Stimulated activated CD4-positive, alpha-beta T cell treated with anti-CD3 and anti-CD28 coated beads, Interleukin-1b, Interleukin-23, amount 100 ng/mL, for 1 hour (primary cell): ENCODE data around the gene CCDC187.

Experiments
- DNase-seq, 2 donors: peaks; one replicate each; pipeline ENCODE4 v3.0.0-alpha.2; 2020; ENCODE audit warnings: low read depth in 2 of 2

CCDC187 gene

GRCh38 chr9:136225748-136226679 is 77.9 kb downstream of the CCDC187 start:
- DNase-seq: peak; percentile 22 to 43

GRCh38 chr9:136225366-136225747 is 78.5 kb downstream of the CCDC187 start:
- DNase-seq: no peak

DNA sequence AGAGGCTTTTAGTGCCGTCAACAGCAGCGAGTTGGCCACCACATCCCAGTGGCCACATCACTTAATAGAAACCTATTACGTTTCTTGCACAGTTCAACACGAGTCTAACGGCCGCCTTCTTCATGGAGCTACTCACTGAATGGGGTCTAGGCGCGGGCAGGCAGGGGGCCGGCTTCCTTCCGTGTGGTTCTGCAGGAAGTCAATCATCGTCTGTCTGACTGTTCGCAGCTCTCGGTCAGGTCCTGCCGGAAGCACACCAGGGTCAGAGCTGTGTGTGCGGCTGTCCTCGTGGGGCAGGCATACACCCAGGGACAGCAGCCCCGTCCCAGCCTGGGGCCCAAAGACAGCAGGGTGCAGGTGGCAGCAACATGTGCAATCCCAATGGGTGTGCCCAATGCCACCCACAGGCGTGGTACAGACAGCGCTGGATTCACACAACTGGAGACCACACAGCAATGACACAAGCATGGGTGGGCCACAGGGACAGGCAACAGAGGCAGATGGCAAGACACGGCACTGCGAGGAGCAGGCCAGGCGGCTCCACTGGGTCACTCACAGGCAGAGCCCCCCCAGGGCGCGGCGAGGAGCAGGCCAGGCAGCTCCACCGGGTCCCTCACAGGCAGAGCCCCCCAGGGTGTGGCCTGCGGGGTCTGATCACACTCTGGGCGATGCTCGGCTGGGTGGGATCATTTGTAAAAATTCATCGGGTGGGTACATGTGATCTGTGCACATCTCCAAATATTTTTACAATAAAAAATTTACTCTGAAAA is 79.8 kb downstream of the CCDC187 start:
- no peak for DNase-seq

DNA sequence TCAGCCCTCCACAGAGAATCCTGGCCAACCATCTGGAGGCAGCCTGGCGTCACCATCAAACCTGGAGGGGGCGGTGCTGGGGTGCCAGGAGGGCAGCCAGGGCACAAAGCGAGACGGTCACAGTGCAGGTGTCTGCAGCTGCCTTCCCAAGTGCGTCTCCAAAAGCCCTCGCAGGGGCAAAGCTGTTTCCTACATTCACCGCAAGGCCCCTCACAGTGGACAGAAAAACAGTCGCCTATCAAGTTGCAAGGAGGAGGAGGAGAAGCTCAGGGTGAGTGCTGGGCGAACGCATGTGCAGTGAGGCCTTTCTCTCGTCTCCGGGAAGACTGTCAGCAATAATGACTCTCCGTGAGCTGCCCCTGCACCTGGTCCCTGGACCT is 81.0 kb downstream of the CCDC187 start:
- no peak for DNase-seq

- DNase-seq: no peak
Observed at GRCh38 chr9:136222166-136222905, 81.6 kb downstream of the CCDC187 start.

GRCh38 chr9:136220017-136220729 is 83.7 kb downstream of the CCDC187 start:
- no peak for DNase-seq

GRCh38 chr9:136219276-136219675 is 84.6 kb downstream of the CCDC187 start:
- DNase-seq: no peak

DNA sequence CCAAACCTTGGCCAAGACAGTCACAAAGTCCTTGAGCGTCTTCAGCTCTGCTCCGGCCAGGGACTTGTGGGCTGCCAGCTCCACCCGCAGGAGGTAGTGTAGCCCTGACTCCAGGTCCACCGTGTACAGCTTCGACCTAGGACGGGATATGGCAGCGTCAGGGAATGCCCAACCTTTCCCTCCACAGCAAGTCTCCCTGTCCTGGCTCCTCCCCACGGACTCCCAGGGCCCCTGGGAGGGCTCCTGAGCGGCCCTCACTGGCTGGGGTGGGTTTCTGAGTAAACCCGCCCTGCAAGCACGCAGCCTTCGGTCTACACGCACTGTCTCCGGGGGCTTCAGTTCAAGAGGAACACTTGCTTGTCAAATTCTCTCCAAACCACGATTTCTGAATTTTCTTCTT is 85.2 kb downstream of the CCDC187 start:
- no peak for DNase-seq

DNA sequence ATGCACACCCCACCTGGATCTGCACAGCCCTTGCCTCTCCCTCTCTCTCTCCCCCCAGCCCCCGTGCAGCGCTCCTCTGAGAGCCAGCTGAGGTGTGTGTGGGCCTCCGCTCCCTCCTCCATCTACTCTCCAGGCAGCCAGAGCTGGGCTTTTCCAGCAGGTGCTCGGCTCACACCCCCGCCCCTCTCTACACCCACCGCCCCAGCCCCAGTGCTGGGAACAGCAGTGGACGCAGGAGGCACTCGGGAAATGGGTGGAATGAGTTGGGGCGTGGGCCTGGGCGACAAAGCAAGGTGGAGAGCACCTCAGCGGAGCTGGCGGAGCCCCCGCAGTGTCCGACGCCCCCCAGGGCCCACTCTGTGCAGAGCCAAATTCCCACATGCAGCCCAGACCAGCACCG is 85.6 kb downstream of the CCDC187 start:
- DNase-seq: no peak

DNA sequence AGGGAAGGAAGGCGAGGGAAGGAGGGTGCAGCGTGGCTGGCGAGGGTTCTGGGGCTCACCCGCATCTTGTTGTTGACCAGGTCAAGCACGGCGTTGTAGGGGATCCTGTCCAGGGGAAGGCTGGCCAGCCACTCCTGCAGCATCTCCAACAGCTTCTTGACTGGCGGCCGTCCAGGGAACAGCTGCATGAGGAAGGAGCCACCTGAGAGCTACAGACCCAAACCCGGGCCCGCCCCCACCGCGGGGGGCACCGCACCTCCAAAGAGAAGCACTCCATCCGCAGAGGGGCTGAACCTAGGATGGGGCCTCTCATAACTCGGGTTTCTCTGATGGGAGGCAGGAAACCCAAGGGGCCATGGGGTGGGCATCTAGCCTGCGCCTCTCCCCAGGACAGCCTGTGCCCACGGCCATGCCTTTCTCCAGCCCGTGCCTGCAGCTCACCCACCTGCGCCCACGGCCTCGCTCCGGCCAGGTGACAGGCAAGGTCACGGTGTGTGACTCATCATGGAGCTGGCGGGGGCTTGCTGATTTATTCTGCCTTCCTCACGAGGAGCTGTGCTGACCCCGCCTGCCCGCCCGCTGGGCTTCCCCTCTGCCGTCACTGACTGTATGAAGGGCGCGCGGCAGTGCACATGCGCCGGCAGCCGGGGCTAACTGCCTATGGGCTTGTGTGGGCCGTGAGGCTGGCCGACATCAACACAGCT is 87.2 kb downstream of the CCDC187 start:
- DNase-seq: no peak

GRCh38 chr9:136213733-136214132 is 90.2 kb downstream of the CCDC187 start:
- DNase-seq: no peak

DNA sequence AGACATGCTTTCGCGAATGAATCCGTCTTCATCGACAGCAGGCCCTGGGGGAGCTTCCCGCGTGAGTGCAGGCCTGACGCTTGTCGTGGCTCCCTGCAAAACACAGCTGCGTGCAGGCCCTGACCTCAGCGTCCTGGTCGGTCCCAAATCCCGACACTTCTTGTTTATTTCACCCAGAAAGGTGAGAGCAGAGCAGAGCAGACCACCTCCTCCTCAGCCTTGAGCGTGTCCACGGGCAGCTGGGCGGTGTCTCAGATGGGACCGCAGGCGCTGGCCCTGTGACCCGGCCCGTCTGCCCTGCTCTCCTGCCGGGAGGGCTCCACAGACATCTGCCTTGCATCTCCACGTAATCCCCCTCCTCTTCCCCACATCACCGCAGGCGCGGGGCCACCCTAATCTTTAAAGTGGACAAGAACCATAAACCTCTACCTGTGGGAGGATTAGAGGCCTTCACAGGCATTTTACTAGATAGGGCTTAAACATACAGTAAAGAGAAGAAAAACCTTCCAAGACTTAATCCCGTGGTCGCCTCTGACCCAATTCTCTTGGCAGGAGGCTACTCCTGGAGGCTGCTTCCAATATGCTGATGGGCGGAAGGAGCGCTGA is 91.4 kb downstream of the CCDC187 start:
- no peak for DNase-seq

- DNase-seq: no peak
Observed at GRCh38 chr9:136211441-136212344, 92.2 kb downstream of the CCDC187 start.

DNA sequence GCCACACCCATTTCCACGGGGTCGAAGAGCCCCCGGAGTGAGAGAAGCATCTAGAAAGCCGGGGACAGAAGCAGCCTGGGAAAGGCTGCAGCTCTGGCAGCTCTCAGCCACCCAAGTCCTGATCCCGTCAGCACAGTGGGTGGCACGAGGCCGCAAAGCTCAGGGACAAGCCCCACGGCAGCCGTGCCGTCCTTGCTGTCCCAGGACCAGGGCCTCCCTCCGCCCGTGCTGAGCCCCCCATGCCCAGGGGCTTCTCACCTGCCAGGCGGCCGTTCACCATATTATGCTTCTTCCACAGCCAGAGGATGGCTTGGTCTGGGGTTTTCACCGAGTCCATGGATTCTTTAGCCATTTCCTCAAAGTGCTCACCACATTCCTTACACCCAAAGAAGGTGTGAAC is 92.9 kb downstream of the CCDC187 start:
- no peak for DNase-seq

GRCh38 chr9:136210276-136210675 is 93.6 kb downstream of the CCDC187 start:
- no peak for DNase-seq

GRCh38 chr9:136209786-136210185 is 94.1 kb downstream of the CCDC187 start:
- no peak for DNase-seq

- DNase-seq: no peak
Observed at GRCh38 chr9:136209232-136209631, 94.7 kb downstream of the CCDC187 start.

DNA sequence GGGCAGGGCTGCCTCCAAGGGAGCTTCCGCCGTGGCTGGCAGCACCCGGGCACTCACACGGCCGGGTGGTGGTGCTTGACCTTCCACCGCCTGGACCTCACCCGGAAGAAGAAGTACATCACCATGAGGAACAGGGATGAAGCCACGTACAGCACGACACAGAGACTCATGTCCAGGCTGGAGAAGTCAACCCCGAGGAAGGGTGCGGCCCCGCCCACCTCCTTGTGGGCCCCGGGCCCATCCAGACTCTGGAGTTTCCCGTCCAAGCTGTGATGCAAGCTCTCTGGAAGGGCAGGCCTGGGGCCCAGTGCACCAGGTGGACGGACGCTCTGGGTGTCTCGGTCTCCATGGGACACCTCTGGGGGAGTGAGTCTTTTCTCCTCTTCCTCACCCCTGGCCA is 95.2 kb downstream of the CCDC187 start:
- no peak for DNase-seq

DNA sequence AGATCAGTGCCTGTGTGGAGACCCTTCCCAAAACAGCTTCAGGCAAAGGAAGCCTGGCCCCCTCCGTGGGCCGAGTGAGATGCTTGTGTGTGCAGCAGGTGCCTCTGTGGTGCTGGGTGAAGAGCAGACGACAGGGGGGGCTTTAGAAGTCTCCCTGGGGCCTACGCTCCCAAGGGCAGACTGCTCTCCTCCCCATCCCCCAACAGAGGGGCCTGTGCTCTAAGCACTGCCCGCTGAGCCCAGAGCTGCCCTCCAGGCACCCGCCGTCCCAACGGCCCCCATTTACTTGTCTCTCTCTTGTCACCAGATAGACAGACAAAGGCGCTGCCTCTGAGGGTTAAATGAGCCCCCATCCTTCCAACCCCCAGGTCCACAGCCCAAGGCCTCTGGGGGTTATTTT is 96.3 kb downstream of the CCDC187 start:
- DNase-seq: no peak
